Hematopoietic multipotent progenitor cell treated with erythropoietin and hydrocortisone succinate and interleukin-3 and kit ligand, for 17 days (in vitro differentiated cells): ENCODE results near the gene PFN1.

Source experiments
- DNase-seq: peaks from one replicate; pipeline ENCODE4 v3.0.0-alpha.2; 2015; ENCODE audit warnings: low spot score

PFN1 gene

GRCh38 chr17:4896332-4897197 lies 51.8 kb downstream of the PFN1 start:
- DNase-seq: no peak

DNA sequence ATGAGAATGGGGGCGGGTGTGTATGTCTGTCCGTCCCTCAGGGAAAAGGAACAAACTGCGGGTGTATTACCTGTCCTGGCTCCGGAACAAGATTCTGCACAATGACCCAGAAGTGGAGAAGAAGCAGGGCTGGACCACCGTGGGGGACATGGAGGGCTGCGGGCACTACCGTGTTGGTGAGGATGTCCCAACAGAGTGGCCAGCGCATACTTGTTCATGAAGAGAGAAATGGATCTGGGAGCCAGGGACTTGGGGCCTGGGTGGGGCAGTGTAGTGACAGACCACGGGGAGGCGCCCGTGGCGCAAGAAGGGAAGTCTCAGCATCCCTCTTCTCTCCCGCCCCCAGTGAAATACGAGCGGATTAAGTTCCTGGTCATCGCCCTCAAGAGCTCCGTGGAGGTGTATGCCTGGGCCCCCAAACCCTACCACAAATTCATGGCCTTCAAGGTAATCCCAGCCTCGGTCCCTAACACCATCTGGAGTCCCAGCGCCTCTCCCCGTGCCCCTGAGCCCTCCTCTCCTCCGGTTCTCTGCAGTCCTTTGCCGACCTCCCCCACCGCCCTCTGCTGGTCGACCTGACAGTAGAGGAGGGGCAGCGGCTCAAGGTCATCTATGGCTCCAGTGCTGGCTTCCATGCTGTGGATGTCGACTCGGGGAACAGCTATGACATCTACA lies 52.5 kb downstream of the PFN1 start:
- DNase-seq: no peak
